AG09319 (cell line): ENCODE data around the gene AQP6.
A peak's percentile ranks its signal among the peaks of the same experiment; 100 is the strongest.

Experiments
- DNase-seq: peaks from one replicate; pipeline ENCODE4 v3.0.0-alpha.2; 2010; ENCODE audit warnings: low read depth; ENCODE audit errors: extremely low read depth
- TF ChIP-seq, protein P1 (sequence below): IDR thresholded peaks from 2 replicates; pipeline ENCODE4 v1.5.1; 2011; ENCODE audit warnings: low read depth, mild to moderate bottlenecking, inconsistent platforms, low read length, moderate library complexity

AQP6 gene

DNA sequence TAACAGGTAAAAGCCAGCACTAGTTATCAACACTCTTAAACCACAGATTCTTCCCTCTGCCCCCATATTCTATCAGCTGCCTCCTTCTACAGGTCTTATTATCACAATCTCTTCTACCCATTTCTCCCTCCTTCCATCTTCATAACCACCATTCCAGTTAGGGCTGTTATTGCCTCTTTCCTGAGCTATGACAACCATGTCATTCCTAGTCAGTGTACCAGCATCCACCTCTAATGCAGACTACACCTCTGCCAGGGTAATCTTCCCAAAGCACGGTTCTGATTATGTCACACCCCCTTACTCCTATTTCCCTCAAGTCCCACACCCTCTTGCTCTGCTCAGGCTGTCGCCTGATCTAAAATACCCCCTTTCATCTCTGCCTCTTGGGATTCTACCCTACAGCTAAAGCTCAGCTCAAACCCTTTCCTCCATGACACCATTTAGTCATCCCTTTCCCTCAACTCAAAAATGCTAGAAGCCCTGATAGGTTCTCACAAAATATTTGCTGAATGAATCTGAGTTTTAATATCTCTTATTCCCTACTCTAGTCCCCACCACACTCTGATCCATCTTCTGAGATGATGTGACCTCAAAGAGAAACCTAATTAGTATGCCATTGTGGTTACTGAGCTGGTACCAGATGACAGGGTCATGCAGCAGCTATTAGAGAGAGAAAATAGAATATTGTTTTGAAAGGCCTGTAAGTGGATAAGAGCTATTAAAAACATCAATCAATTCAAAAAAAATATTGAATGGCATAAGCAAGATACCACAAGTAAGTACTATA is 40.8 kb downstream of the AQP6 start:
- DNase-seq, result no peak
- TF ChIP-seq, protein P1, sequence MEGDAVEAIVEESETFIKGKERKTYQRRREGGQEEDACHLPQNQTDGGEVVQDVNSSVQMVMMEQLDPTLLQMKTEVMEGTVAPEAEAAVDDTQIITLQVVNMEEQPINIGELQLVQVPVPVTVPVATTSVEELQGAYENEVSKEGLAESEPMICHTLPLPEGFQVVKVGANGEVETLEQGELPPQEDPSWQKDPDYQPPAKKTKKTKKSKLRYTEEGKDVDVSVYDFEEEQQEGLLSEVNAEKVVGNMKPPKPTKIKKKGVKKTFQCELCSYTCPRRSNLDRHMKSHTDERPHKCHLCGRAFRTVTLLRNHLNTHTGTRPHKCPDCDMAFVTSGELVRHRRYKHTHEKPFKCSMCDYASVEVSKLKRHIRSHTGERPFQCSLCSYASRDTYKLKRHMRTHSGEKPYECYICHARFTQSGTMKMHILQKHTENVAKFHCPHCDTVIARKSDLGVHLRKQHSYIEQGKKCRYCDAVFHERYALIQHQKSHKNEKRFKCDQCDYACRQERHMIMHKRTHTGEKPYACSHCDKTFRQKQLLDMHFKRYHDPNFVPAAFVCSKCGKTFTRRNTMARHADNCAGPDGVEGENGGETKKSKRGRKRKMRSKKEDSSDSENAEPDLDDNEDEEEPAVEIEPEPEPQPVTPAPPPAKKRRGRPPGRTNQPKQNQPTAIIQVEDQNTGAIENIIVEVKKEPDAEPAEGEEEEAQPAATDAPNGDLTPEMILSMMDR, result no peak

DNA sequence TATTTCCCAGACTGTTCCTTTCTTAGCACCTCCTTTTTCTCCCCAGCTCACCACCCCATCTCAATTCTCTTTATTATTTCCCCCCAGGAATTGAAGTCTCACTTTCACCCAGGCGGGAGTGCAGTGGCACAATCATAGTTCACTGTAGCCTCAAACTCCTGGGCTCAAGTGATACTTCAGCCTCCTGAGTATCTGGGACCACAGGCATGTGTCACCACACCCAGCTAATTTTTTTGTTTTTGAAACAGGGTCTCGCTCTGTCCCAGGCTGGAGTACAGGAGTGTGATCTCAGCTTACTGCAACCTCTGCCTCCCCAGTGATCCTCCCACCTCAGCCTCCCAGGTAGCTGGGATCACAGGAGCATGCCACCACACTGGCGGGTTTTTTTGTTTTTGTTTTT is 41.6 kb downstream of the AQP6 start:
- TF ChIP-seq, protein P1, result no peak
- DNase-seq, result no peak

DNA sequence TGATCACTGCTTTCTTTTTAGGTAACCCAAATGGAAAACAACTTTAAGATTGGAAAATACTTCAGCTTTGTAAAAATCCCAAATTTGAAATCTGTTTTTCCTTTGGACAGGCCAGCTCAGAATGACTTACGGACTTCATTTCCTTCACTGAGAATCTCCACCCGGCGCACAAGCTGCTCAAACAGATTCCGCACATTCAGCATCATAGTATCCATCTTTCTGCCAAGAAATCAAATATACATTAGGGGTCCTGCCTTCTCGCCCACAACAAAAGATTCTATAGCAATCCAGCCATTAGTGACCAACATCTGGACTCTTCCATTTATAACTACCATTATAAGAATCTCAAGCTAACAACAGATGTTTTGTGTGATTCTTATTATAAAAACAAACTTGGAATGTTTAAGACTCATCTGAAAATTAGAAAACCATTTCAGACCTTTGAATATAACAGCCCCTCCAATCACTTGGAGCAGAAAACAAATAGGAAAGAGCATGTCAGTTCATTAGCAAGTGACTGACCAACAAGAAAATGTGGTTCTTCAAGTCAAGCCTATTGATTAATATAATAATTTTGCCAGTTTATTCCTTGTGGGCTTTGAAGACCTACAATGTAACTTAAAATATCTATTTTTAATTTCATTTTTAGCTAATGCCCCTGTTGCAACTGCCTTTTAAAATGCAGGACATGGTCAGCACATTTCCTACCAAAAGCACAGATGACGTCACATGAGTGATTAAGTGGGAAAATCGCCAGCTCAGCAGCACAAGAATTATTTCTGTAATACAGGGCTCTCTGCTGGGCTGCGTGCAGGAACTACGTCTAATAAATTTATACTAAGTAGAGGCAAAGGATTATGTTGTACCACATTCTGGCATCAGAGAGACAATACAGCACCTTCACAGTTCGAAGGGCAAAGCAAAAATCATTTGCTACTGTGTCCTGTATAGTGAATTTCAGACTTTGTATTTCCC is 44.0 kb downstream of the AQP6 start:
- TF ChIP-seq, protein P1, result no peak; the same call in 1 of the 2 replicates
- peak; percentile 67 for DNase-seq

DNA sequence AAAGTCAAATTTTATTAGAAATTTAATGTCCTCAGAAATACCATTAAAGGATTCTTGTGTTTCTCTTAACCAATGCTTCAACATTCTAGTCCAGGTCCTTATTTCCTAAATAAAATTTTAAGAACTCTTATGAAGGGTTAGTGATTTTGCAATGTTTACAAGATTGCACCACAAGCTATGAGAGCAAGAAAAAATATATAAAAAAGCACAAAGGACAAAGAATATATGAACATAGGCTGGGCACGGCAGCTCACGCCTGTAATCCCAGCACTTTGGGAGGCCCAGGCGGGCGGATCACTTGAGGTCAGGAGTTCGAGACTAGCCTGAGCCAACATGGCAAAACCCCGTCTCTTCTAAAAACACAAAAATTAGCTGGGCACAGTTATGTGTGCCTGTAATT is 44.9 kb downstream of the AQP6 start:
- DNase-seq, result no peak
- TF ChIP-seq, protein P1, result no peak

DNA sequence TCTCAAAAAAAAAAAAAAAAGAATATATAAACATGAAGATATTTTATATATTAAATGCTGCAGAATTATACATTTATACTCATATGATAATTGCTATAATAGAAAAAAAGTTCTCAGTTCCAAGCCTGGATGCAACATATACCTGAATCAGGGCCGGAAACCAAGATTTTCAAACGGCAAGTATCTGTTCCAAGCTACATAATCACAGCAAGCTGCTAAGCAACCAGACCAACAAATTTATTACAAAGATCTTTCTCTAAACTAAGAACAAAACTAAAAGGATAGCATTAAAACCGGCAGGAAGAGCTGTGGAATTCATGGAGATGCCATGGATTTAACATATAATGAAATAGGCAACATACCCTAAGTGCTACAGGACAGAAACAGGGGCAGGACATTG is 45.4 kb downstream of the AQP6 start:
- DNase-seq, result no peak
- TF ChIP-seq, protein P1, result no peak

DNA sequence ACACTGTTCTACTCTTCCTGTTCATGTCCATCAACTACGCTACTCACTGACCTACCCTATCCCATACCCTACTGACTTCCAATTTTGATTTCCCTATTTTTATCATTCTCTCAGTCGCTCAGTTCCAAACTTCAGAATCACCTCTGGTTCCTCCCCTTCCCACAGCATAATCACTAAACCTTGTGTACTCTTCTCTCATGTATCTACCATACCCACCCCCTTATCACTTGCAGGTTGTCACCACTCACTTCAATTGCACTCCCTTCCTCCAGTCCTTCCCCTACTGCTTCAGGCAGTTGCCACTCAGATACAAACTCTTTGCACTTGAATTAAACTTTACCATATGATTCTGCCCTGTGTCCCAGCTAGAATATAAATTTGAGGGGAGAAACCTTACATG is 46.2 kb downstream of the AQP6 start:
- DNase-seq, result no peak
- TF ChIP-seq, protein P1, result no peak

DNA sequence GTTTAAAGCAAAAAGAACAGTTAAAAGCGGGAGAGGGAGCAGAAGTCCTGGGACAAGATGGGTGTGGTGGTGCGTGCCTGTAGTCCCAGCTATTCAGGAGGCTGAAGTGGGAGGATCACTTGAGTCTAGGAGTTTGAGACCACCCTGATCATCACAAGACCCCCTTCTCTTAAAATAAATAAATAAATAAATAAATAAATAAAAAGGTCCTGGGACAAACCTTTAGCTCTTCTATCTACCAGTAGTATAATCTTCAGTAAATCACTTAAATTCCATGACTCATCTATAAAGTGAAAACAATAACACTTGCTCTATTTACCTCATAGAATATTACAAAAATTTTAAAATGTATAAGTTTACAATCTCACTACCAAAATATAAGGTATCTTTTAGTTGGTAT is 46.8 kb downstream of the AQP6 start:
- TF ChIP-seq, protein P1, result no peak
- no peak for DNase-seq
